ES-I3 (cell line): Measurements from ENCODE around the gene CCNB1.
"Not testable (repeated sequence)": the region's sequence is repeated elsewhere in the genome, so short reads cannot be mapped to it uniquely, and the experiment has no call there.

ENCODE experiments used
- H3K36me3 ChIP-seq: 2 replicates; pipeline ENCODE4 v1.6.1; 2013; ENCODE audit warnings: mild to moderate bottlenecking, low read length, control low read depth, moderate library complexity; ENCODE audit not compliant: insufficient read depth
- H3K4me1 ChIP-seq: 2 replicates; pipeline ENCODE4 v1.6.1; 2013; ENCODE audit warnings: mild to moderate bottlenecking, control low read depth, low read length; ENCODE audit not compliant: insufficient read depth
- H3K9ac ChIP-seq: 2 replicates; pipeline ENCODE4 v1.6.1; 2013; ENCODE audit warnings: low read depth, mild to moderate bottlenecking, low read length, moderate library complexity
- H3K9me3 ChIP-seq: 2 replicates; pipeline ENCODE4 v1.6.1; 2013; ENCODE audit warnings: mild to moderate bottlenecking, low read length, moderate library complexity; ENCODE audit not compliant: control insufficient read depth, insufficient read depth

CCNB1 gene

GRCh38 chr5:69156456-69156855, 10.5 kb upstream of the CCNB1 start:
- H3K36me3 ChIP-seq, result no peaks in the 10 kb centered on the region
- no peaks in the 10 kb centered on the region for H3K4me1 ChIP-seq
- H3K9ac ChIP-seq, result no peak overlapping the region
- no peaks in the 10 kb centered on the region for H3K9me3 ChIP-seq

GRCh38 chr5:69158039-69158438, 8.9 kb upstream of the CCNB1 start:
- no peaks in the 10 kb centered on the region for H3K4me1 ChIP-seq
- no peak overlapping the region for H3K9ac ChIP-seq
- H3K9me3 ChIP-seq, result no peaks in the 10 kb centered on the region
- H3K36me3 ChIP-seq, result no peaks in the 10 kb centered on the region

GRCh38 chr5:69160651-69161050, 6.3 kb upstream of the CCNB1 start:
- Histone ChIP-seq H3K9me3 (no peaks in the 10 kb centered on the region), H3K9ac (no peak overlapping the region), H3K36me3 (no peaks in the 10 kb centered on the region), H3K4me1 (no peaks in the 10 kb centered on the region)

- Histone ChIP-seq H3K36me3 (peaks cover 26% of the 10 kb centered on the region), H3K9me3 (no peaks in the 10 kb centered on the region), H3K9ac (peak overlapping the region; percentile 81), H3K4me1 (peaks cover 6% of the 10 kb centered on the region)
Measured at GRCh38 chr5:69167493-69167855, 524 bp downstream of the CCNB1 start.

GRCh38 chr5:69167929-69168328, 979 bp downstream of the CCNB1 start:
- H3K9ac ChIP-seq, result peak overlapping the region; percentile 81
- peaks cover 26% of the 10 kb centered on the region for H3K36me3 ChIP-seq
- no peaks in the 10 kb centered on the region for H3K9me3 ChIP-seq
- peaks cover 6% of the 10 kb centered on the region for H3K4me1 ChIP-seq

- Histone ChIP-seq H3K9ac (no peak overlapping the region), H3K4me1 (peaks cover 6% of the 10 kb centered on the region), H3K36me3 (peaks cover 45% of the 10 kb centered on the region), H3K9me3 (no peaks in the 10 kb centered on the region)
Measured at GRCh38 chr5:69170495-69170894, 3.5 kb downstream of the CCNB1 start.

- H3K36me3 ChIP-seq, result peaks cover 46% of the 10 kb centered on the region
- no peak overlapping the region for H3K9ac ChIP-seq
- H3K4me1 ChIP-seq, result peaks cover 6% of the 10 kb centered on the region
- no peaks in the 10 kb centered on the region for H3K9me3 ChIP-seq
Measured at GRCh38 chr5:69170969-69171368, 4.0 kb downstream of the CCNB1 start.

GRCh38 chr5:69181659-69182293, 14.8 kb downstream of the CCNB1 start:
- H3K36me3 ChIP-seq, H3K9ac ChIP-seq, H3K9me3 ChIP-seq, H3K4me1 ChIP-seq: not testable (repeated sequence)

- H3K9me3 ChIP-seq, result no peaks in the 10 kb centered on the region
- no peaks in the 10 kb centered on the region for H3K4me1 ChIP-seq
- H3K9ac ChIP-seq, result no peak overlapping the region
- no peaks in the 10 kb centered on the region for H3K36me3 ChIP-seq
Measured at GRCh38 chr5:69184621-69185020, 17.7 kb downstream of the CCNB1 start.

- Histone ChIP-seq H3K4me1 (no peaks in the 10 kb centered on the region), H3K36me3 (0 out of 2 replicates have a peak, but pooled peaks cover 4% of the 10 kb centered on the region), H3K9me3 (no peaks in the 10 kb centered on the region), H3K9ac (no peak overlapping the region)
Measured at GRCh38 chr5:69187342-69187741, 20.4 kb downstream of the CCNB1 start.

- H3K36me3 ChIP-seq, result peaks cover 7% of the 10 kb centered on the region; the same call in 1 of the 2 replicates
Measured at GRCh38 chr5:69188811-69189161, 21.8 kb downstream of the CCNB1 start.

GRCh38 chr5:69189162-69190086, 22.5 kb downstream of the CCNB1 start, which contains the start of gene CENPH:
CENPH (plus strand) TSS chr5:69189583; CDS start chr5:69189635, 52 bp downstream.
- peaks cover 9% of the 10 kb centered on the region; the same call in 1 of the 2 replicates for H3K36me3 ChIP-seq
- H3K4me1 ChIP-seq, result no peaks in the 10 kb centered on the region
- no peaks in the 10 kb centered on the region for H3K9me3 ChIP-seq
- peak within 1 kb of the TSS; percentile 83 for H3K9ac ChIP-seq

More at GRCh38 chr5:69188811-69189161, 21.8 kb downstream of the CCNB1 start:
- H3K9ac ChIP-seq, result peak overlapping the region; percentile 83
- no peaks in the 10 kb centered on the region for H3K9me3 ChIP-seq
- no peaks in the 10 kb centered on the region for H3K4me1 ChIP-seq

- H3K4me1 ChIP-seq, result no peaks in the 10 kb centered on the region
- H3K9ac ChIP-seq, result no peak overlapping the region
- H3K36me3 ChIP-seq, result peaks cover 26% of the 10 kb centered on the region; the same call in 1 of the 2 replicates
- H3K9me3 ChIP-seq, result no peaks in the 10 kb centered on the region
Measured at GRCh38 chr5:69202497-69202896, 35.5 kb downstream of the CCNB1 start.

GRCh38 chr5:69206528-69207190, 39.7 kb downstream of the CCNB1 start:
- no peaks in the 10 kb centered on the region for H3K9me3 ChIP-seq
- H3K4me1 ChIP-seq, result no peaks in the 10 kb centered on the region
- H3K9ac ChIP-seq, result no peak overlapping the region
- peaks cover 5% of the 10 kb centered on the region; the same call in 1 of the 2 replicates for H3K36me3 ChIP-seq
